HepG2 (cell line): ENCODE data around the gene HTN3. TPM values are rescaled to one million over a fixed set of nuclear protein-coding genes. Genes with fewer than 3 reads are reported as not detected.

Source experiments
- ATAC-seq: fragments of 200-7000 bp; cut with Tn5 transposase; 3 replicates; pipeline ENCODE4 v1.9.1; 2020; ENCODE audit warnings: mild to moderate bottlenecking, moderate library complexity
- BruUV-seq: library from RNA; stranded (reverse); fragments of 400-500 nt; replicated peaks from 2 replicates; lab custom pipeline; 2021; lab: Mats Ljungman, UMichigan
- CTCF ChIA-PET: fragments of 300-600 bp; formaldehyde crosslinking; extraction: SDS; loops from one replicate; lab custom pipeline; 2021; ENCODE audit warnings: low total read pairs, inconsistent platforms, low intra/inter-chr PET ratio; lab: Yijun Ruan, JAX
- POLR2A ChIA-PET: fragments of 350-600 bp; sonication (Branson Sonifier 250); formaldehyde crosslinking; loops from one replicate; lab custom pipeline; 2020; ENCODE audit warnings: antibody characterized with exemption, inconsistent platforms; lab: Yijun Ruan, JAX
- DNase-seq: peaks from one replicate; pipeline ENCODE4 v3.0.0-alpha.2; 2015; ENCODE audit warnings: low spot score
- FAIRE-seq: peaks from 3 replicates; lab custom pipeline; 2011; peaks lifted over from hg19 to GRCh38; lab: Jason Lieb, UNC
- H2AFZ ChIP-seq: one replicate; pipeline ENCODE4 v1.6.1; 2011; ENCODE audit warnings: low read length, inconsistent platforms
- H3K27ac ChIP-seq: fragments of 300-600 bp; 3 replicates; pipeline ENCODE4 v1.8.0; 2011; ENCODE audit warnings: mixed run types, mild to moderate bottlenecking, mixed read lengths, low read length, inconsistent platforms; ENCODE audit not compliant: insufficient read depth; ENCODE audit errors: extremely low read length
- H3K27me3 ChIP-seq, 2 experiments: fragments of 200-600 bp in 1 of 2; 2 replicates in 1 of 2; 3 replicates in 1 of 2; pipeline versions ENCODE4 v1.6.0 to v1.8.0; 2011; ENCODE audit warnings: low read length in 2 of 2, mild to moderate bottlenecking in 2 of 2, moderate library complexity in 2 of 2, inconsistent platforms in 1 of 2; ENCODE audit not compliant: insufficient read depth in 2 of 2, control insufficient read depth in 1 of 2
- H3K36me3 ChIP-seq, 2 experiments: fragments of 200-600 bp in 1 of 2; replicated peaks in 1 of 2; 2 replicates in 1 of 2; 3 replicates in 1 of 2; pipeline versions ENCODE4 v1.5.1 to v1.8.0; 2011; ENCODE audit warnings: low read length in 2 of 2, inconsistent platforms in 1 of 2; ENCODE audit not compliant: insufficient read depth in 2 of 2, control insufficient read depth in 1 of 2
- H3K4me1 ChIP-seq: 2 replicates; pipeline ENCODE4 v1.5.1; 2012; ENCODE audit warnings: low read length, inconsistent platforms; ENCODE audit not compliant: insufficient read depth
- H3K4me2 ChIP-seq: 2 replicates; pipeline ENCODE4 v1.6.0; 2011; ENCODE audit warnings: low read depth, low read length, inconsistent platforms
- H3K4me3 ChIP-seq, 3 experiments: fragments of 200-600 bp in 1 of 3; sonication (generic), shearing (Covaris generic) in 1 of 3; replicated peaks in 1 of 3; 2 replicates each; pipeline ENCODE4 v1.5.1; 2011 to 2016; ENCODE audit warnings: low read length in 3 of 3, inconsistent platforms in 2 of 3, low read depth in 2 of 3, mild to moderate bottlenecking in 2 of 3, control low read depth in 1 of 3, mixed read lengths in 1 of 3; ENCODE audit not compliant: insufficient read depth in 1 of 3
- H3K79me2 ChIP-seq: one replicate; pipeline ENCODE4 v1.6.1; 2011; ENCODE audit warnings: low read length, inconsistent platforms; ENCODE audit not compliant: insufficient read depth
- H3K9ac ChIP-seq: 2 replicates; pipeline ENCODE4 v1.6.0; 2011; ENCODE audit warnings: mild to moderate bottlenecking, low read depth, low read length, inconsistent platforms; ENCODE audit not compliant: insufficient read depth
- H3K9me3 ChIP-seq: 2 replicates; pipeline ENCODE4 v1.5.1; 2012; ENCODE audit warnings: mild to moderate bottlenecking, low read length
- H4K20me1 ChIP-seq: 2 replicates; pipeline ENCODE4 v1.6.0; 2011; ENCODE audit warnings: inconsistent platforms, mild to moderate bottlenecking, low read length, moderate library complexity; ENCODE audit not compliant: insufficient read depth
- ELF3 ChIP-seq: IDR thresholded peaks from 2 replicates; pipeline ENCODE4 v1.6.1; 2016; ENCODE audit warnings: missing genetic modification reagents, missing compliant biosample characterization
- ESRRA ChIP-seq: sonication (generic); formaldehyde crosslinking; IDR thresholded peaks from 2 replicates; pipeline ENCODE4 v1.5.1; 2020; ENCODE audit warnings: mild to moderate bottlenecking, low read depth, missing genetic modification reagents
- GABPB1 ChIP-seq: IDR thresholded peaks from 2 replicates; pipeline ENCODE4 v1.6.1; 2016; ENCODE audit warnings: mild to moderate bottlenecking, missing genetic modification reagents, moderate library complexity, missing compliant biosample characterization
- IRX3 ChIP-seq: sonication (generic); formaldehyde crosslinking; IDR thresholded peaks from 2 replicates; pipeline ENCODE4 v1.8.1; 2023; ENCODE audit warnings: mild to moderate bottlenecking, low read depth, missing genetic modification reagents, borderline replicate concordance
- KAT7 ChIP-seq: IDR thresholded peaks from 2 replicates; pipeline ENCODE4 v1.6.1; 2018; ENCODE audit warnings: borderline replicate concordance, missing compliant biosample characterization
- KLF11 ChIP-seq: IDR thresholded peaks from 2 replicates; pipeline ENCODE4 v1.6.1; 2016; ENCODE audit warnings: missing compliant biosample characterization
- KMT2A ChIP-seq: sonication (generic); formaldehyde crosslinking; IDR thresholded peaks from 2 replicates; pipeline ENCODE4 v1.4.0; 2020; ENCODE audit warnings: missing genetic modification reagents
- KMT2B ChIP-seq: IDR thresholded peaks from 2 replicates; pipeline ENCODE4 v1.6.1; 2016; ENCODE audit warnings: missing genetic modification reagents, missing compliant biosample characterization
- POLR2A ChIP-seq, 2 experiments: IDR thresholded peaks; 2 replicates each; pipeline ENCODE4 v1.6.1; 2011; ENCODE audit warnings: low read depth in 2 of 2, low read length in 2 of 2, mild to moderate bottlenecking in 1 of 2, moderate library complexity in 1 of 2; ENCODE audit not compliant: insufficient read depth in 1 of 2
- TARDBP ChIP-seq: sonication (generic); formaldehyde crosslinking; IDR thresholded peaks from 2 replicates; pipeline ENCODE4 v1.8.0; 2022; ENCODE audit warnings: mild to moderate bottlenecking, missing genetic modification reagents
- ZFP90 ChIP-seq: sonication (generic); formaldehyde crosslinking; IDR thresholded peaks from 2 replicates; pipeline ENCODE4 v1.8.0; 2022; ENCODE audit warnings: missing genetic modification reagents, mild to moderate bottlenecking, inconsistent platforms, borderline replicate concordance
- ZNF292 ChIP-seq: sonication (generic); formaldehyde crosslinking; IDR thresholded peaks from 2 replicates; pipeline ENCODE4 v1.8.1; 2022; ENCODE audit warnings: mild to moderate bottlenecking, low read depth, missing genetic modification reagents, borderline replicate concordance
- ZNF350 ChIP-seq: sonication (generic); formaldehyde crosslinking; IDR thresholded peaks from 2 replicates; pipeline ENCODE4 v1.4.0; 2020; ENCODE audit warnings: mild to moderate bottlenecking, low read depth, missing genetic modification reagents, borderline replicate concordance
- ZNF577 ChIP-seq: sonication (generic); formaldehyde crosslinking; IDR thresholded peaks from 2 replicates; pipeline ENCODE4 v1.4.0; 2020; ENCODE audit warnings: mild to moderate bottlenecking, low read depth, missing genetic modification reagents, borderline replicate concordance
- ZSCAN29 ChIP-seq: sonication (generic); formaldehyde crosslinking; conservative IDR thresholded peaks from 2 replicates; pipeline ENCODE4 v1.4.0; 2020; ENCODE audit warnings: mild to moderate bottlenecking, missing genetic modification reagents
- WGBS: methylation state at CpG from one replicate; pipeline ENCODE4 v1.1.6; 2017; ENCODE audit warnings: low lambda C conversion rate; 5-methylcytosine and 5-hydroxymethylcytosine counted together
- in situ Hi-C: cut with HindIII; loops from 2 replicates; pipeline ENCODE4 v1.10.0; 2017; ENCODE audit warnings: low pct_unique_long_range_greater_than_20kb; ENCODE audit not compliant: extremely low pct_ligation_motif_present
- intact Hi-C: fragments of 100-400 bp; cut with micrococcal nuclease; formaldehyde crosslinking; loops from one replicate; pipeline ENCODE4 v1.10.0; 2022; ENCODE audit not compliant: unreplicated experiment
- polyA plus RNA-seq, 8 experiments: library from polyadenylated mRNA; depleted of rRNA in 3 of 8; stranded (reverse) in 7 of 8; unstranded in 1 of 8; fragments of >200 nt; fragmentation: Illumina TruSeq in 4 of 8; extraction: Trizol in 4 of 8; gene quantifications; 2 replicates each; pipeline versions ENCODE4 v1.2.1 to v1.2.3, GENCODE V29; 2011 to 2016; ENCODE audit warnings: low read depth in 4 of 8, missing spikeins in 1 of 8, mixed read lengths in 1 of 8; ENCODE audit not compliant: insufficient read depth in 1 of 8
- total RNA-seq, 5 experiments: library from RNA; depleted of rRNA; stranded (reverse); fragments of >200 nt; fragmentation: Illumina TruSeq; extraction: Trizol; gene quantifications; 2 replicates each; pipeline ENCODE4 v1.2.3, GENCODE V29; 2016; ENCODE audit warnings: low read depth in 1 of 5
- TF ChIP-seq, protein P1 (sequence below), 2 experiments: sonication (generic) in 1 of 2; formaldehyde crosslinking in 1 of 2; IDR thresholded peaks; 2 replicates each; pipeline versions ENCODE4 v1.5.1 to v1.6.1; 2011 to 2020; ENCODE audit warnings: borderline replicate concordance in 1 of 2, low read depth in 1 of 2, low read length in 1 of 2, mild to moderate bottlenecking in 1 of 2, missing genetic modification reagents in 1 of 2, moderate library complexity in 1 of 2
- TF ChIP-seq, protein P2 (sequence below): sonication (generic); formaldehyde crosslinking; IDR thresholded peaks from 2 replicates; pipeline ENCODE4 v1.5.0; 2020; ENCODE audit warnings: mild to moderate bottlenecking, missing genetic modification reagents, borderline replicate concordance
- TF ChIP-seq, protein P3 (sequence below): sonication (generic); formaldehyde crosslinking; IDR thresholded peaks from 2 replicates; pipeline ENCODE4 v1.5.1; 2020; ENCODE audit warnings: missing genetic modification reagents, mild to moderate bottlenecking, borderline replicate concordance

The HTN3 gene
- total and polyA plus RNA-seq, 2 of the 13 experiments (the other 11 are each of a cell fraction or from before 2014, with no cell fraction given) = not detected

DNA sequence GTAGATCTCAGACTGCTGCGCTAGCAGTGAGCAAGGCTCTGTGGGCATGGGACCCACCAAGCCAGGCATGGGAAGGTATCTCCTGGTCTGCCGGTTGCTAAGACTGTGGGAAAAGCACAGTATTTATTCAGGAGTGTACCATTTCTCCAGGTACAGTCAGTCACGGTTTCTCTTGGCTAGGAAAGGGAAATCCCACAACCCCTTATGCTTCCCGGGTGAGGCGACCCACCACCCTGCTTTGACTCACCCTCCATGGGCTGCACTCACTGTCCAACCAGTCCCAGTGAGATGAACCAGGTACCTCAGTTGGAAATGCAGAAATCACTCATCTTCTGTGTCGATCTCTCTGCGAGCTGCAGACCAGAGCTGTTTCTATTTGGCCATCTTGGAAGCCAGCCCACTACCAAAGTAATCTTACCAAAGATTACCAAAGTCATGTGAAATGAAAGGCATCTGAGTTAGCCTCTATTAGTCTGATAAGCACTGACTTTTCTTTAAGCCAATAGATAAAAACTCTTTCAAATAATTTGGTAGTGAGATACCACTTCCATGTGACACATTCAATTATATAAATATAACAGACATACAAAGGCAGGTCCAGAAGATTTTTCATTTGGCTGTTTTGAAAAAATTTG, 13.5 kb downstream of the HTN3 start:
- H3K27ac ChIP-seq = no peak overlapping the region
- no peak for TF ChIP-seq GABPB1
- no peak for TF ChIP-seq KMT2B (CRISPR knock-in tag)
- TF ChIP-seq ZNF292 = no peak
- no peak for TF ChIP-seq ZNF577 (CRISPR knock-in tag)
- TF ChIP-seq, protein P1, sequence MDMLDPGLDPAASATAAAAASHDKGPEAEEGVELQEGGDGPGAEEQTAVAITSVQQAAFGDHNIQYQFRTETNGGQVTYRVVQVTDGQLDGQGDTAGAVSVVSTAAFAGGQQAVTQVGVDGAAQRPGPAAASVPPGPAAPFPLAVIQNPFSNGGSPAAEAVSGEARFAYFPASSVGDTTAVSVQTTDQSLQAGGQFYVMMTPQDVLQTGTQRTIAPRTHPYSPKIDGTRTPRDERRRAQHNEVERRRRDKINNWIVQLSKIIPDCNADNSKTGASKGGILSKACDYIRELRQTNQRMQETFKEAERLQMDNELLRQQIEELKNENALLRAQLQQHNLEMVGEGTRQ (IDR thresholded peaks at IDR 0.05; ENCODE audit: low read depth, low read length) = no peak
- TF ChIP-seq, protein P1 (CRISPR knock-in tag; IDR thresholded peaks at IDR 0.05; ENCODE audit: borderline replicate concordance) = no peak
- TF ChIP-seq KAT7 = no peak
- TF ChIP-seq IRX3 = no peak
- TF ChIP-seq, protein P2, sequence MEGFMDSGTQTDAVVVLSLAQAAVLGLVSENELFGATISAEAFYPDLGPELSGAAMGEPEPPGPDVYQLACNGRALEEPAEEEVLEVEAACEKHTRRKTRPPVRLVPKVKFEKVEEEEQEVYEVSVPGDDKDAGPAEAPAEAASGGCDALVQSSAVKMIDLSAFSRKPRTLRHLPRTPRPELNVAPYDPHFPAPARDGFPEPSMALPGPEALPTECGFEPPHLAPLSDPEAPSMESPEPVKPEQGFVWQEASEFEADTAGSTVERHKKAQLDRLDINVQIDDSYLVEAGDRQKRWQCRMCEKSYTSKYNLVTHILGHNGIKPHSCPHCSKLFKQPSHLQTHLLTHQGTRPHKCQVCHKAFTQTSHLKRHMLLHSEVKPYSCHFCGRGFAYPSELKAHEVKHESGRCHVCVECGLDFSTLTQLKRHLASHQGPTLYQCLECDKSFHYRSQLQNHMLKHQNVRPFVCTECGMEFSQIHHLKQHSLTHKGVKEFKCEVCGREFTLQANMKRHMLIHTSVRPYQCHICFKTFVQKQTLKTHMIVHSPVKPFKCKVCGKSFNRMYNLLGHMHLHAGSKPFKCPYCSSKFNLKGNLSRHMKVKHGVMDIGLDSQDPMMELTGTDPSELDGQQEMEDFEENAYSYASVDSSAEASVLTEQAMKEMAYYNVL (CRISPR knock-in tag) = no peak
- TF ChIP-seq POLR2A (IDR thresholded peaks at IDR 0.05; ENCODE audit: insufficient read depth in 1 of 2, low read depth in 2 of 2, low read length in 2 of 2) = no peak
- no peak for TF ChIP-seq ZNF350 (CRISPR knock-in tag)
- TF ChIP-seq ZSCAN29 (CRISPR knock-in tag) = no peak
- no peak for TF ChIP-seq ESRRA (CRISPR knock-in tag)
- TF ChIP-seq, protein P3, sequence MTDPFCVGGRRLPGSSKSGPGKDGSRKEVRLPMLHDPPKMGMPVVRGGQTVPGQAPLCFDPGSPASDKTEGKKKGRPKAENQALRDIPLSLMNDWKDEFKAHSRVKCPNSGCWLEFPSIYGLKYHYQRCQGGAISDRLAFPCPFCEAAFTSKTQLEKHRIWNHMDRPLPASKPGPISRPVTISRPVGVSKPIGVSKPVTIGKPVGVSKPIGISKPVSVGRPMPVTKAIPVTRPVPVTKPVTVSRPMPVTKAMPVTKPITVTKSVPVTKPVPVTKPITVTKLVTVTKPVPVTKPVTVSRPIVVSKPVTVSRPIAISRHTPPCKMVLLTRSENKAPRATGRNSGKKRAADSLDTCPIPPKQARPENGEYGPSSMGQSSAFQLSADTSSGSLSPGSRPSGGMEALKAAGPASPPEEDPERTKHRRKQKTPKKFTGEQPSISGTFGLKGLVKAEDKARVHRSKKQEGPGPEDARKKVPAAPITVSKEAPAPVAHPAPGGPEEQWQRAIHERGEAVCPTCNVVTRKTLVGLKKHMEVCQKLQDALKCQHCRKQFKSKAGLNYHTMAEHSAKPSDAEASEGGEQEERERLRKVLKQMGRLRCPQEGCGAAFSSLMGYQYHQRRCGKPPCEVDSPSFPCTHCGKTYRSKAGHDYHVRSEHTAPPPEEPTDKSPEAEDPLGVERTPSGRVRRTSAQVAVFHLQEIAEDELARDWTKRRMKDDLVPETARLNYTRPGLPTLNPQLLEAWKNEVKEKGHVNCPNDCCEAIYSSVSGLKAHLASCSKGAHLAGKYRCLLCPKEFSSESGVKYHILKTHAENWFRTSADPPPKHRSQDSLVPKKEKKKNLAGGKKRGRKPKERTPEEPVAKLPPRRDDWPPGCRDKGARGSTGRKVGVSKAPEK (CRISPR knock-in tag) = no peak
- no peak for TF ChIP-seq KMT2A
- TF ChIP-seq KLF11 = no peak
- TF ChIP-seq ELF3 (CRISPR knock-in tag) = no peak
- no peak for TF ChIP-seq ZFP90
- no peak for TF ChIP-seq TARDBP

More for the DNA sequence above, 13.5 kb downstream of the HTN3 start:
- H3K4me1 ChIP-seq = no peaks in the 10 kb centered on the region
- in situ Hi-C loops (no loop called here), intact Hi-C loops (no loop called here)
- peak overlapping the region; percentile 33; the same call in 1 of the 2 replicates for H3K4me2 ChIP-seq
- FAIRE-seq (no peak), DNase-seq (no peak), ATAC-seq (no peak)
- no peak overlapping the region for H3K4me3 ChIP-seq
- CTCF ChIA-PET = no interaction called here
- no peaks in the 10 kb centered on the region for H4K20me1 ChIP-seq
- no peaks in the 10 kb centered on the region; a peak in 1 of 5 replicates for H3K27me3 ChIP-seq
- POLR2A ChIA-PET = no interaction called here
- no TSS peak for BruUV-seq
- 58% methylated on average over 6 of the region's 7 CpGs for WGBS
- H2AFZ ChIP-seq = no peak overlapping the region
- H3K9me3 ChIP-seq = no peaks in the 10 kb centered on the region
- H3K9ac ChIP-seq = no peak overlapping the region
- no peaks in the 10 kb centered on the region for H3K79me2 ChIP-seq
- H3K36me3 ChIP-seq = no peaks in the 10 kb centered on the region
